ENCODE results near the gene APBB2. TPM values are rescaled to one million over a fixed set of nuclear protein-coding genes. Genes with fewer than 3 reads are reported as not detected.

Gene APBB2
- total and polyA plus RNA-seq, 2 donors (not counting 1 experiment from before 2014, with no cell fraction given) = 4.4 to 15.8 TPM

DNA sequence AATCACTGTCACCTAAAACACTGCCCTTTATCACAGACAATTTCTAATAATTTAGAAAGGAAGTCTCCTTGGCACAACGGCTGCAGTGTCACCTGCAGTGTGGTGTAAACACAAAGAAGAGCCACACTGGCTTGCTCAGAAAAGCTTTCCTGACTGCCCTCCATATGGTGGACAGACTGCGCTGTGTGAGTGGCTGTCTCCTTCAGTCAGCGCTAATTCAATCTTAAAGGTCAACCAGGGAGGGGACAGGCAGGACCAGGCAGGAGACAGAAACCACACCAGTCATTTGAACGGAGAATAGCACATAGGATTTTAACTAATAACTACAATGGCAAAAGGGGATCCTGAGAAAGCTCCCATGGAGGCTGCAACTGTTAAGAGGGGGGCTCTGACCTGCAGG, 332.5 kb downstream of the APBB2 start:
- no peak overlapping the region for H2AFZ ChIP-seq (ENCODE audit: insufficient read depth, low read depth, low read length, poor library complexity, severe bottlenecking)
- Mint-ChIP-seq H3K4me1 (no peaks in the 10 kb centered on the region), H3K4me3 (no peak overlapping the region), H3K27ac (no peak overlapping the region), H3K27me3 (peaks cover 42% of the 10 kb centered on the region), H3K9me3 (ENCODE audit: insufficient read depth) (no peaks in the 10 kb centered on the region)
- 93% methylated on average over 3 of the region's 4 CpGs for WGBS (ENCODE audit: insufficient coverage)
- no peak overlapping the region for H3K4me2 ChIP-seq (replicated peaks; ENCODE audit: low read depth, low read length, poor library complexity, severe bottlenecking)
- H3K9ac ChIP-seq (ENCODE audit: low read length) = no peak overlapping the region
- H3K36me3 ChIP-seq (replicated peaks in 1 of 2; ENCODE audit: control extremely low read depth in 1 of 2, control insufficient read depth in 1 of 2, extremely low read depth in 1 of 2, insufficient read depth in 2 of 2, low read length in 1 of 2) = no peaks in the 10 kb centered on the region
- no peaks in the 10 kb centered on the region for H3K9me3 ChIP-seq (ENCODE audit: control extremely low read depth in 1 of 3, control insufficient read depth in 2 of 3, insufficient read depth in 1 of 3, low read length in 2 of 3)
- intact Hi-C loops (cut with micrococcal nuclease) = no loop called here
- DNase-seq (no peak), ATAC-seq (ENCODE audit: low read depth) (no peak)
- H4K20me1 ChIP-seq (ENCODE audit: control insufficient read depth, insufficient read depth, low read length, poor library complexity, severe bottlenecking) = no peaks in the 10 kb centered on the region
- CTCF ChIA-PET = interaction anchor here (0.6 to 1.1 kb wide), 2 partner anchors 41 to 144 kb away, joined by 3 to 4 read pairs; no protein-coding TSS in a partner anchor
- no peak for TF ChIP-seq EZH2 (IDR thresholded peaks at IDR 0.05; ENCODE audit: borderline replicate concordance, insufficient read depth, low read depth, low read length, poor library complexity, severe bottlenecking)
- TF ChIP-seq, protein P1, sequence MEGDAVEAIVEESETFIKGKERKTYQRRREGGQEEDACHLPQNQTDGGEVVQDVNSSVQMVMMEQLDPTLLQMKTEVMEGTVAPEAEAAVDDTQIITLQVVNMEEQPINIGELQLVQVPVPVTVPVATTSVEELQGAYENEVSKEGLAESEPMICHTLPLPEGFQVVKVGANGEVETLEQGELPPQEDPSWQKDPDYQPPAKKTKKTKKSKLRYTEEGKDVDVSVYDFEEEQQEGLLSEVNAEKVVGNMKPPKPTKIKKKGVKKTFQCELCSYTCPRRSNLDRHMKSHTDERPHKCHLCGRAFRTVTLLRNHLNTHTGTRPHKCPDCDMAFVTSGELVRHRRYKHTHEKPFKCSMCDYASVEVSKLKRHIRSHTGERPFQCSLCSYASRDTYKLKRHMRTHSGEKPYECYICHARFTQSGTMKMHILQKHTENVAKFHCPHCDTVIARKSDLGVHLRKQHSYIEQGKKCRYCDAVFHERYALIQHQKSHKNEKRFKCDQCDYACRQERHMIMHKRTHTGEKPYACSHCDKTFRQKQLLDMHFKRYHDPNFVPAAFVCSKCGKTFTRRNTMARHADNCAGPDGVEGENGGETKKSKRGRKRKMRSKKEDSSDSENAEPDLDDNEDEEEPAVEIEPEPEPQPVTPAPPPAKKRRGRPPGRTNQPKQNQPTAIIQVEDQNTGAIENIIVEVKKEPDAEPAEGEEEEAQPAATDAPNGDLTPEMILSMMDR (IDR thresholded peaks at IDR 0.05) = no peak
- no peaks in the 10 kb centered on the region for H3K4me1 ChIP-seq (ENCODE audit: control insufficient read depth in 2 of 2, insufficient read depth in 2 of 2, low read length in 2 of 2)
- no peak overlapping the region for H3K27ac ChIP-seq (ENCODE audit: low read length in 2 of 2)
- POLR2A ChIA-PET = interaction anchor here (0.6 kb wide), 1 partner anchor 841 kb away, joined by 3 read pairs; no protein-coding TSS in a partner anchor
- peaks cover 0 to 8% (median 0%) of the 10 kb centered on the region in 4 experiments for H3K27me3 ChIP-seq (replicated peaks in 1 of 4; ENCODE audit: control extremely low read depth in 1 of 4, control insufficient read depth in 3 of 4, insufficient read depth in 4 of 4, low read length in 3 of 4)
- H3K79me2 ChIP-seq (ENCODE audit: control insufficient read depth, insufficient read depth, low read length) = no peaks in the 10 kb centered on the region
- no peak overlapping the region for H3K4me3 ChIP-seq (ENCODE audit: control extremely low read depth in 1 of 5, extremely low read depth in 1 of 5, insufficient read depth in 1 of 5, low read depth in 2 of 5, low read length in 4 of 5)

DNA sequence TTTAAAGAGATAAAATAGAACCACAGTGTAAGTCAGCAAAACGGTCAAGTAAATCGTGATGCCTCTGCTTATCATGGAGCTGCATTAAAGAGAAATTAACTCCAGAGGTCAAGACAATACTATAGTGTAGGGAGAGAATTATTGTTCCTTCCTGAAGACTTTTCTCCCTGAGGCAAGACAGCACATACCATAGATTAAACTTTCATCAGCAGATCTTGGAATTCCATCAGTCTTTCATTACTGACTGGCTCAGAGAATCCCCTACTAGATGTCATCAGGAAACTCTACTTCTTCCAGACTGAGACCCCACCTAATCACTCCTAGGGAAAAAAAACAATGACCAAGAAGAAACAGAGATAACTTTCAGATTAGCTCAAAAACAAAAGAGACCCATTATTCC, 333.2 kb downstream of the APBB2 start:
- H3K4me2 ChIP-seq (replicated peaks; ENCODE audit: low read depth, low read length, poor library complexity, severe bottlenecking) = no peak overlapping the region
- H3K4me3 Mint-ChIP-seq = no peak overlapping the region
- H3K79me2 ChIP-seq (ENCODE audit: control insufficient read depth, insufficient read depth, low read length) = no peaks in the 10 kb centered on the region
- H3K9me3 Mint-ChIP-seq (ENCODE audit: insufficient read depth) = no peaks in the 10 kb centered on the region
- intact Hi-C loops (cut with micrococcal nuclease) = no loop called here
- H2AFZ ChIP-seq (ENCODE audit: insufficient read depth, low read depth, low read length, poor library complexity, severe bottlenecking) = no peak overlapping the region
- CTCF ChIA-PET = interaction anchor here (0.6 to 0.9 kb wide), 2 partner anchors 16 to 143 kb away, joined by 4 to 5 read pairs; no protein-coding TSS in a partner anchor
- no peaks in the 10 kb centered on the region for H3K4me1 ChIP-seq (ENCODE audit: control insufficient read depth in 2 of 2, insufficient read depth in 2 of 2, low read length in 2 of 2)
- POLR2A ChIA-PET = no interaction called here
- no peak overlapping the region for H3K27ac ChIP-seq (ENCODE audit: low read length in 2 of 2)
- DNase-seq = no peak
- H3K36me3 ChIP-seq (replicated peaks in 1 of 2; ENCODE audit: control extremely low read depth in 1 of 2, control insufficient read depth in 1 of 2, extremely low read depth in 1 of 2, insufficient read depth in 2 of 2, low read length in 1 of 2) = no peaks in the 10 kb centered on the region
- H3K27ac Mint-ChIP-seq = no peak overlapping the region
- H3K27me3 Mint-ChIP-seq = peaks cover 43% of the 10 kb centered on the region
- H3K9me3 ChIP-seq (ENCODE audit: control extremely low read depth in 1 of 3, control insufficient read depth in 2 of 3, insufficient read depth in 1 of 3, low read length in 2 of 3) = no peaks in the 10 kb centered on the region
- ATAC-seq (ENCODE audit: low read depth) = no peak
- H3K9ac ChIP-seq (ENCODE audit: low read length) = no peak overlapping the region
- H4K20me1 ChIP-seq (ENCODE audit: control insufficient read depth, insufficient read depth, low read length, poor library complexity, severe bottlenecking) = no peaks in the 10 kb centered on the region
- WGBS (ENCODE audit: insufficient coverage) = no CpG with 5 or more reads among the region's 2 CpGs
- peaks cover 0 to 8% (median 0%) of the 10 kb centered on the region in 4 experiments for H3K27me3 ChIP-seq (replicated peaks in 1 of 4; ENCODE audit: control extremely low read depth in 1 of 4, control insufficient read depth in 3 of 4, insufficient read depth in 4 of 4, low read length in 3 of 4)
- no peak overlapping the region for H3K4me3 ChIP-seq (ENCODE audit: control extremely low read depth in 1 of 5, extremely low read depth in 1 of 5, insufficient read depth in 1 of 5, low read depth in 2 of 5, low read length in 4 of 5)
- no peaks in the 10 kb centered on the region for H3K4me1 Mint-ChIP-seq
- TF ChIP-seq EZH2 (IDR thresholded peaks at IDR 0.05; ENCODE audit: borderline replicate concordance, insufficient read depth, low read depth, low read length, poor library complexity, severe bottlenecking) = no peak
- TF ChIP-seq, protein P1 (IDR thresholded peaks at IDR 0.05) = no peak
